Activated gamma-delta T cell treated with anti-CD3 and anti-CD28 coated beads, Interleukin-2, amount 50 U/mL, for 16 hours (primary cell): Measurements from ENCODE around the gene ADCK2.
"Not testable (repeated sequence)": the region's sequence is repeated elsewhere in the genome, so short reads cannot be mapped to it uniquely, and the experiment has no call there.

Experiments
- DNase-seq: peaks from one replicate; pipeline ENCODE4 v3.0.0-alpha.2; 2020; ENCODE audit warnings: low read depth

Gene ADCK2

GRCh38 chr7:140674356-140674800 lies 1.6 kb downstream of the ADCK2 start:
- DNase-seq, result no peak

DNA sequence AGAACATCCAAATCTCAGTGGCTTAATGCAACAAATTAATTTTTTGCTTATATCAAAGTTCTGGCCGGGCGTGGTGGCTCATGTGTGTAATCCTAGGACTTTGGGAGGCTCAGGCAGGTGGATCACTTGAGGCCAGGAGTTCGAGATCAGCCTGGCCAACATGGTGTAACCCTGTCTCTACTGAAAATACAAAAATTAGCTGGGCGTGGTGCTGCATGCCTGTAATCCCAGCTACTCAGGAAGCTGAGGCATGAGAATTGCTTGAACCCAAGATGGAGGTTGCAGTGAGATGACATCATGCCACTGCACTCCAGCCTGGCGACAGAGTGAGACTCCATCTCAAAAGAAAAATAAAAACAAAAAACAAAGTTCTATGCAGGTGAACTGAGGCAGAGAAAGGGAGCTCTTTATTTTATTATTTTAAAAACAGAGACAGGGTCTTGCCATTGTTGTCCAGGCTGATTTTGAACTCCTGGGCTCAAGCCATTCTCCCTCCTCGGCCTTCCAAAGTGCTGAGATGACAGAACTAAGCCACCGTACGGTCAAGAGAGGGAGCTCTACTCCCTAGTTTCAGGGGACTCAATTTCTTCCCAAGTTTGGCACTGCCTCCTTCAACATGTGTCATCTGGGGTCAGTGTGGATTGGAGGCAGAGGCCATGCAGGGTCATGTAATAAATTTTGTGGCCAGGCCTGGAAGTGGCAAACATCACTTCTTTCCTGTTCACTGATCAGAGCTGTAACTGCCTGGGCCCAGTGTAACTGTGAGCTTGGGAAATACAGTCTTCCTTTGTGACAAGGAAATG lies 2.4 kb downstream of the ADCK2 start:
- no peak for DNase-seq

- DNase-seq, result no peak
These were observed 3.0 kb downstream of the ADCK2 start for GRCh38 chr7:140675726-140676125.

DNA sequence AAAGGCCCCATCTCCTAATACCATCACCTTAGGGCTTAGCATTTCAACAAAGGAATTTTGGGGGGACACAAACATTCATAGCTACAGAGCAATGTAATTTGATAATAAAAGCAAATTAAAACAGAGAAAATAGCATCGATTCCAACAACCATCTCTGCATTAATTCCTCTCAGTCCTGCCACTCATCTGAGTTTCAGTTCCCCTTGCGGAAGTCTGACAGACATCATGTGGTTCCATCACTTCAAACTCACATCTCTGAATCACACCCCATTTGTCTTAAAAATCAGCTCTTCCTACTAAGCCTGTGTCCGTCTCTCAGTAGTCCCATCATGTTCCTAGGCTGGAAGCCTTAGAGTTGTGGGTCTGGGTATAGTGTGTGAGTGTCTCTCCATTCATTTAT lies 3.6 kb downstream of the ADCK2 start:
- no peak for DNase-seq

DNA sequence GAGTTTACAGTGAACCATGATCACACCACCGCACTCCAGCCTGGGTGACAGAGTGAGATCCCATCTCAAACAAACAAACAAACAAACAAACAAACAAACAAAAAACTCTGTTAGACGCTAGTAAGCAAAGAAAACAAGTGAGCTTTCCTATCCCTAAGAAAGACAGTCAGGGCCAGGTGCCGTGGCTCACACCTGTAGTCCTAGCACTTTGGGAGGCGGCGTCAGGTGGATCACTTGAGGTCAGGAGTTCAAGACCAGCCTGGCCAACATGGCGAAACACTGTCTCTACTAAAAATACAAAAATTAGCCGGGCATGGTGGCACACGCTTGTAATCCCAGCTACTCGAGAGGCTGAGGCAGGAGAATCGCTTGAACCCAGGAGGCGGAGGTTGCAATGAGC lies 4.2 kb downstream of the ADCK2 start:
- not testable (repeated sequence) for DNase-seq

DNA sequence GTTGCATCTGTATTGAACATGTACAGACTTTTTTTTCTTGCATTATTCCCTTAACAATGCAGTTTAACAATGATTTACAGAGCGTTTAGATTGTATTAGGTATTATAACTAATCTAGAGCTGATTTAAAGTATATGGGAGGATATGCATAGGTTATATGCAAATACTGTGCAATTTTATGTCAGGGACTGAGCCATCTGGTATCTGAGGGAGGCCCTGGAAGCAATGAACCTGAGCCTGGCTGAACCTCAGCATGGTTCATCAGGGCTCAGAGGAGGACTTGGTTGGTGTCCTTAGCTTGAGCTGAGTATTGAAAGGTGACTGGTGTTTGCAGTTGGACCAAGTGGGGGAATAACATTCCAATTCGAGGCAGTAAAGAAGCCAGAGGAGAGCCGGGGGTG lies 4.8 kb downstream of the ADCK2 start:
- DNase-seq, result no peak

DNA sequence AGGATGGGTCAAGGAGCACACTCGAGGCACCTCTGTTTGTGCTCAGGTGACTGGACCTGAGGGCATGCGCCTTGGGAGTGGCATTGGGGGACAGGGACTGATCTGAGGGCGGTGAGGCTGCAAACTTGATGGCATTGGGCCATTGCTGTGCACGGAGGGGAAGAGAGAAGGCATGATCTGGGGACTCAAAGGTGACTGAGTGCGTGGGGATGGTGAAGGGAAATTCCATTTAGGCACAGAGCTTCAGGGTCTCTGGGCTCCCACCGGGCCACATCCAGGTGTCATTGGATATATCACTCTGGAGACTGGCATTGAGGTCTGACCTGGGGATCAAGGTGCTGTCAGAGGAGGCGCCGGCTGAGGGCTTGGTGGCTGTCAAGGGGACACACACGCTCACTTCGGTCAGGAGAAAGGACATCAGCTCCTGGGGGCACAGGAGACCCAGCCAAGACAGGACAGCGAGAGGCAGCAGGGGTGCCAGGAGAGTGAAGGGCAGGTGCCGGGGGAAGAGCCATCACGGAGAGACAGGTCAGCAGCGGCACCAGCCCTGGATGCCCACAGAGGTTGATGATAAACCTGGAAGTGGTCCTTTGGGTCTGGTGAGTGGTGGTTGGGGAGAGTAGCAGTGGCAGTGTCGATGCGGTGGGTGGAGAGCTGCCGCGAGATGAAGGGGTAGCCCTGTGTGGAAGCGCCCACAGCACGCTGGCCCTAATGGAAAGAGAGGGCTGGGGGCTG lies 5.5 kb downstream of the ADCK2 start:
- DNase-seq, result no peak

DNA sequence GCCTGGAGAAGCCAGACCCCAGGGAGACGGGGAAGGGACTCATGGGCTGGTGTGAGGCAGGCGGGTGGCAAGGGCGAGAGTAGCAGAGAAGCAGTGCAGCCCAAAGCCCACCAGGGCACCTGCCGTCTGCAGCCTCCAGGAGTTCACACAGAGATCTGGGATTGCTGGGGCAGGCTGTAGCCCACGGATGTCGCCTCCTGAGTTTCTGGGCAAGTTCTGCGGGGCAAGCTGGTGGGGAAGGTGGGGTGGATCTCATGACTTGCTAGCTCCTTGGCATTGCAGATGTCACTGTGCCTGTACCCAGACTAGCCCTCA lies 6.0 kb downstream of the ADCK2 start:
- DNase-seq, result no peak

DNA sequence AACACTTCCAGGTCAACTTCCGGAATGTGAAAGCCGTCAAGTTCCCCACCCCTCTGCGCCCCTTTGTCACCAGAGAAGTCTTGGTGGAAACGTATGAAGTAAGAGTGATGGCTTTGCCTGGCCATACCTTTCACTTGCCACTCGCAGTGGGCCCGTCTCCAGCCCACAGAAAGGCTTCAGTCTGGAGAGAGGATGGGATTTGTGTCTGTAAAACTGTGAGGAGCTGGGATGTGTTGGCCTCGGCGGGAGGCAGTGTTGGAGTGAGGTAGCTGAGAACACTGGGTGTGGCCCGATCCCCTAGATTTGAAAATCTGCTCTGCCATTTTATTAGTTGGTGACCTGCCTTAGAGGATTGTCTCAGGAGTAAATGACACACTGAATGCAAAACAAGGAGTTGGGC lies 6.4 kb downstream of the ADCK2 start:
- no peak for DNase-seq

DNA sequence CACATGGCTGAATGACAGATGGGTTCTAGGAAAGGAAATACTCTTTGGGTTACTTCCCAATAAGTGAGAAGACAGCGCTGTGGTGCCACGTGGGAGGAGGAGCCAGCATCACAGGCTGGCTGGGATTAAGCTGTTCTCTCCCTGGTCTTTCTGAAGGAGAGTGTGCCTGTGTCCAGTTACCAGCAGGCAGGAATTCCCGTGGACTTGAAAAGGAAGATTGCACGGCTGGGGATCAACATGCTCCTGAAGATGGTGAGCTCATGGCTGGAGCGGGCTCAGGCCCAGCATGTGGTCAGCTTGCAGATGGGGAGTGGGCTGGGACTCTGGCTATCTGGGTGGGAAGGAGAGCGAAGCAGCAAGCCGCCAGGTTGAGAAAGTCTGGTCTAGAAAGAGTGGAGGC lies 8.1 kb downstream of the ADCK2 start:
- DNase-seq, result no peak

- DNase-seq, result no peak
These were observed 9.0 kb downstream of the ADCK2 start for GRCh38 chr7:140681766-140682165.

GRCh38 chr7:140683657-140684056 lies 10.9 kb downstream of the ADCK2 start:
- DNase-seq, result no peak

GRCh38 chr7:140684066-140684950 lies 11.6 kb downstream of the ADCK2 start:
- no peak for DNase-seq

GRCh38 chr7:140685407-140686087 lies 12.8 kb downstream of the ADCK2 start:
- DNase-seq, result no peak

DNA sequence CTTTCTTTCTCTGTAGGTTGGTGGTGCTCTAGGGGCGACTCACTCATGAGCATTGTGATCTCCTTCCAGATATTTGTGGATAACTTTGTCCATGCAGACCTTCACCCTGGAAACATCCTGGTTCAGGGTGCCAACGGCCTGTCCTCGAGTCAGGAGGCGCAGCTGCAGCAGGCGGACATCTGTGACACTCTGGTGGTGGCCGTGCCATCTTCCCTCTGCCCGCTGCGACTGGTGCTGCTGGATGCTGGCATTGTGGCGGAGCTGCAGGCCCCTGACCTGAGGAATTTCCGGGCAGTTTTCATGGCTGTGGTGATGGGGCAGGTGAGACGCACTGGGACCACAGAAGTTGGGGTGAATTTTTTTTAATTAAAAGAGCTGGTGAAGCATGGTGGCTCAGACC lies 14.2 kb downstream of the ADCK2 start:
- DNase-seq, result no peak

GRCh38 chr7:140688341-140688740 lies 15.6 kb downstream of the ADCK2 start:
- DNase-seq, result no peak

GRCh38 chr7:140689199-140690152 lies 16.7 kb downstream of the ADCK2 start:
- no peak for DNase-seq

- no peak for DNase-seq
These were observed 18.8 kb downstream of the ADCK2 start for GRCh38 chr7:140691376-140692045.

DNA sequence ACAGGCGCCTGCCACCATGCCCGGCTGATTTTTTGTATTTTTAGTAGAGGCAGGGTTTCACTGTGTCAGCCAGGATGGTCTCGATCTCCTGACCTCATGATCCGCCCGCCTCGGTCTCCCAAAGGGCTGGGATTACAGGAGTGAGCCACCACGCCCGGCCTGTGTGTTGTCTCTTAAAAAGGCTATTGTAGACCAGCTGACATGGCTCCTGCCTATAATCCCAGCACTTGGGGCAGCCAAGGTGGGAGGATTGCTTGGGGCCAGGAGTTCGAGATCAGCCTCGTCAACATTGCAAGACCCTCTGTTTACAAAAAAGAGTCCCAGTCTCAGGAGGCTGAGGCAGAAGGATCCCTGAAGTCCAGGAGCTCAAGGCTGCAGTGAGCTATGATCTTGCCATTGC lies 21.1 kb downstream of the ADCK2 start:
- DNase-seq, result not testable (repeated sequence)

DNA sequence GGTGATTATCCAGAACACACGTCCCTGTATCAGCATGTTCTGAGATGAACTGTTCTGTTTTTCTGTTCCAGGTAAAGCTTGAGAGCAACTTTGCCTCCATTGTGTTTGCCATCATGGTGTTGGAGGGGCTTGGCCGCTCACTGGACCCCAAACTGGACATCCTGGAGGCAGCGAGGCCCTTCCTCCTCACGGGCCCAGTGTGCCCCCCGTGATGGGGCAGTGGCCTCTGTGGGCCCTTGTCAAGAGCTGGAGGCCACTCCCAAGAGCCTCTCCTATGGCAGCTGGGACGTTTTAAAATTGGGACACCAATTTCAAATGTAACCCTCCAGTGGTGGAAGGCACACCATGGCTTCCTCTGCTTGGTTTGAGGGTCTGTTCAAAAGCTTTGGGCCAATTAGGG lies 21.8 kb downstream of the ADCK2 start:
- DNase-seq, result no peak
